CD4-positive, alpha-beta T cell (primary cell): ENCODE results near the gene C2CD4A. TPM values are rescaled to one million over a fixed set of nuclear protein-coding genes. Genes with fewer than 3 reads are reported as not detected.

Source experiments
- ATAC-seq: fragments of 200-7000 bp; cut with Tn5 transposase; one replicate; pipeline ENCODE4 v1.10.0; 2022; ENCODE audit warnings: mild to moderate bottlenecking; ENCODE audit not compliant: poor library complexity
- CTCF ChIA-PET: fragments of 350-600 bp; sonication (Branson Sonifier 250); formaldehyde crosslinking; loops from one replicate; lab custom pipeline; 2021; ENCODE audit warnings: antibody characterized with exemption, inconsistent platforms; lab: Charles Lee
- POLR2A ChIA-PET: fragments of 350-600 bp; sonication (Branson Sonifier 250); formaldehyde crosslinking; loops from one replicate; lab custom pipeline; 2021; ENCODE audit warnings: antibody characterized with exemption, inconsistent platforms; lab: Charles Lee
- DNase-seq, 14 experiments: peaks; one replicate each; pipeline ENCODE4 v3.0.0-alpha.2; 2013 to 2020; ENCODE audit warnings: mixed read lengths in 2 of 14
- H3K27ac ChIP-seq, 2 donors: one replicate each; pipeline versions ENCODE4 v1.5.1 to v1.7.0; 2013; ENCODE audit warnings: low read length in 2 of 2, low read depth in 1 of 2, mild to moderate bottlenecking in 1 of 2
- H3K27me3 ChIP-seq, 2 experiments: 1 replicate in 1 of 2; 2 replicates in 1 of 2; pipeline versions ENCODE4 v1.6.1 to v1.7.0; 2013; ENCODE audit warnings: low read length in 2 of 2, control low read depth in 1 of 2, mild to moderate bottlenecking in 1 of 2, moderate library complexity in 1 of 2; ENCODE audit not compliant: insufficient read depth in 2 of 2, control insufficient read depth in 1 of 2
- H3K36me3 ChIP-seq: one replicate; pipeline ENCODE4 v1.6.1; 2013; ENCODE audit warnings: low read length, control low read depth; ENCODE audit not compliant: insufficient read depth
- H3K4me1 ChIP-seq: one replicate; pipeline ENCODE4 v1.6.1; 2013; ENCODE audit warnings: low read length, control low read depth; ENCODE audit not compliant: insufficient read depth
- H3K4me3 ChIP-seq: one replicate; pipeline ENCODE4 v1.5.1; 2013; ENCODE audit warnings: mild to moderate bottlenecking, low read length, moderate library complexity
- H3K9me3 ChIP-seq, 2 experiments: 1 replicate in 1 of 2; 2 replicates in 1 of 2; pipeline versions ENCODE4 v1.6.1 to v1.7.0; 2013; ENCODE audit warnings: low read length in 2 of 2, mild to moderate bottlenecking in 2 of 2, control low read depth in 1 of 2, moderate library complexity in 1 of 2; ENCODE audit not compliant: control insufficient read depth in 1 of 2, insufficient read depth in 1 of 2
- H3K27ac Mint-ChIP-seq: one replicate; pipeline ENCODE4 v1.8.0; 2020; ENCODE audit warnings: mixed read lengths
- H3K27me3 Mint-ChIP-seq: one replicate; pipeline ENCODE4 v1.8.0; 2021; ENCODE audit warnings: mixed read lengths
- H3K36me3 Mint-ChIP-seq: one replicate; pipeline ENCODE4 v1.8.0; 2021; ENCODE audit warnings: low read depth, mixed read lengths
- H3K4me1 Mint-ChIP-seq: one replicate; pipeline ENCODE4 v1.8.0; 2021; ENCODE audit warnings: low read depth, mixed read lengths
- H3K4me3 Mint-ChIP-seq: one replicate; pipeline ENCODE4 v1.8.0; 2020; ENCODE audit warnings: mild to moderate bottlenecking, mixed read lengths
- H3K9me3 Mint-ChIP-seq: one replicate; pipeline ENCODE4 v1.8.0; 2020; ENCODE audit warnings: mixed read lengths
- CTCF ChIP-seq: fragments of 200-600 bp; IDR thresholded peaks from one replicate; pipeline ENCODE4 v1.8.0; 2022; ENCODE audit warnings: antibody characterized with exemption, mild to moderate bottlenecking
- intact Hi-C, 2 experiments: fragments of 100-400 bp; cut with DNase I in 1 of 2; cut with micrococcal nuclease in 1 of 2; formaldehyde crosslinking; loops; one replicate each; pipeline versions ENCODE4 v1.15.1 to v1.9.0; 2023 to 2025; cut with DNase I, micrococcal nuclease
- total RNA-seq, 174 experiments: library from RNA in 2 of 174; stranded (reverse) in 2 of 174; gene quantifications; one replicate each; pipeline ENCODE4 v1.2.3 and lab custom pipeline; 2021 to 2026

The C2CD4A gene
- total RNA-seq, 2 experiments from 2014 or later, result 0.19 to 0.34 TPM

- no peak overlapping the region for H3K4me3 ChIP-seq
- DNase-seq (no peak), ATAC-seq (no peak)
- no peak for TF ChIP-seq CTCF
- H3K9me3 ChIP-seq, result no peaks in the 10 kb centered on the region
- Mint-ChIP-seq H3K27me3 (no peaks in the 10 kb centered on the region), H3K36me3 (no peaks in the 10 kb centered on the region), H3K9me3 (peaks cover 3% of the 10 kb centered on the region), H3K4me3 (no peak overlapping the region), H3K27ac (no peak overlapping the region), H3K4me1 (no peaks in the 10 kb centered on the region)
- H3K27me3 ChIP-seq, result no peaks in the 10 kb centered on the region
- ChIA-PET POLR2A (no interaction called here), CTCF (no interaction called here)
- H3K27ac ChIP-seq, result no peak overlapping the region
- no peaks in the 10 kb centered on the region for H3K4me1 ChIP-seq
- no peaks in the 10 kb centered on the region for H3K36me3 ChIP-seq
- intact Hi-C loops, result no loop called here
Observed at GRCh38 chr15:62087671-62088352, 21.0 kb downstream of the C2CD4A start.

- Mint-ChIP-seq H3K9me3 (peaks cover 3% of the 10 kb centered on the region), H3K27ac (no peak overlapping the region), H3K4me3 (no peak overlapping the region), H3K36me3 (no peaks in the 10 kb centered on the region), H3K4me1 (no peaks in the 10 kb centered on the region), H3K27me3 (no peaks in the 10 kb centered on the region)
- ChIA-PET CTCF (no interaction called here), POLR2A (no interaction called here)
- intact Hi-C loops, result no loop called here
- Histone ChIP-seq H3K4me3 (no peak overlapping the region), H3K27ac (no peak overlapping the region), H3K27me3 (no peaks in the 10 kb centered on the region), H3K36me3 (no peaks in the 10 kb centered on the region), H3K4me1 (no peaks in the 10 kb centered on the region), H3K9me3 (no peaks in the 10 kb centered on the region)
- TF ChIP-seq CTCF, result no peak
- DNase-seq, result no peak
- ATAC-seq, result no peak
Observed at GRCh38 chr15:62088353-62088693, 21.5 kb downstream of the C2CD4A start.

GRCh38 chr15:62089616-62090015, 22.8 kb downstream of the C2CD4A start:
- ChIA-PET POLR2A (no interaction called here), CTCF (no interaction called here)
- Histone ChIP-seq H3K4me1 (no peaks in the 10 kb centered on the region), H3K27ac (no peak overlapping the region), H3K9me3 (no peaks in the 10 kb centered on the region), H3K27me3 (no peaks in the 10 kb centered on the region), H3K36me3 (no peaks in the 10 kb centered on the region), H3K4me3 (no peak overlapping the region)
- intact Hi-C loops, result no loop called here
- Mint-ChIP-seq H3K27me3 (no peaks in the 10 kb centered on the region), H3K9me3 (no peaks in the 10 kb centered on the region), H3K36me3 (no peaks in the 10 kb centered on the region), H3K4me1 (no peaks in the 10 kb centered on the region), H3K27ac (no peak overlapping the region), H3K4me3 (no peak overlapping the region)
- no peak for TF ChIP-seq CTCF
- DNase-seq (no peak), ATAC-seq (no peak)
